ENCODE data around the gene FAHD2B. TPM values are rescaled to one million over a fixed set of nuclear protein-coding genes. Genes with fewer than 3 reads are reported as not detected.
"Not testable (repeated sequence)": the region's sequence is repeated elsewhere in the genome, so short reads cannot be mapped to it uniquely, and the experiment has no call there.

The FAHD2B gene
- total and polyA plus RNA-seq, 12 donors: 11.9 to 42.4 (median 30.4) TPM

DNA sequence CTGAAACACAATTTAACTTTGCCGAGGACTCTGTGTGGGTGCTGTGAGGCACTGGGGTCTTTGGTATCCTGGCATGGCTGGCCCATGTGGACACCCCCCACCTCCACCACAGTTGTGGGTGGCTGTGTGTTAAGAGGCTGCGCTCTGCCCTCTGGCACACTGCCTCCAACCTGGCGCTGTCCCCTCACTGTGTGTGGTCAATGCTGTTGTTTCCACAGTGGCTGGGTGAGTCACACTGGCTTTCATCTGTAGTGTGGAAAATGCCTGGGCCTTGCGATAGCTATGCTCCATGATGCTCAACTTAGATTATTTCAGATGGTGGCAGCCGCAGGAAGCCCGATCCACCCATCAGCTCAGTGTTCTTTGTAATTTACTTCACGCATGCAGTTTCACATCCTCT is 9.6 kb downstream of the FAHD2B start:
- WGBS, 2 donors: 94 to 100% methylated on average over 2 of the region's 7 CpGs
- H3K27ac ChIP-seq; H3K27me3 ChIP-seq; H3K36me3 ChIP-seq; H3K4me3 ChIP-seq; H3K4me1 ChIP-seq; H3K9me3 ChIP-seq; intact Hi-C loops (cut with DNase I); DNase-seq: not testable (repeated sequence)
- peak in 3 of 8 donors; percentile 28 to 42 (median 37) for ATAC-seq

DNA sequence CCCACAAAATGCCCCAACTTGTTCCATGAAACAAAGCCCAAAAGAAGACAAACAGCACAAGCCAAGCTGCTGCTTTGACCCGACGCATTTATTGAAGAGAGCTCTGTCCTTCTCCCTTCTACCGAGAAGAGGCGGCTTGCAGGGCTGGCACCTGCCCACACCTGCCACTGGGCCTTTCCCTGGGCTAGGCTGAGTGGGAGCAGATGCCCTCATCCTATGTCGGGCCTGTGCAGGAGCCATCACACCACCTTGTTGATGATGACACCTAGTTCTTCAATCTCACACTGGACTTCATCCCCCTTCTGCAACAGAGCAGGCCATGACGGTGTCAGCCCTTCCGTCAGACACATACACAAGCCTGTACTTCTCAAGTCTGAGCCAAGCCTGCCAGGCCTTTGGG is 11.2 kb downstream of the FAHD2B start:
- H3K4me3 ChIP-seq; H3K36me3 ChIP-seq; H3K27me3 ChIP-seq; DNase-seq; ATAC-seq; H3K4me1 ChIP-seq; H3K9me3 ChIP-seq; H3K27ac ChIP-seq; intact Hi-C loops (cut with DNase I): not testable (repeated sequence)
- WGBS, 2 donors: 95 to 96% methylated on average over 7 of the region's 7 CpGs

DNA sequence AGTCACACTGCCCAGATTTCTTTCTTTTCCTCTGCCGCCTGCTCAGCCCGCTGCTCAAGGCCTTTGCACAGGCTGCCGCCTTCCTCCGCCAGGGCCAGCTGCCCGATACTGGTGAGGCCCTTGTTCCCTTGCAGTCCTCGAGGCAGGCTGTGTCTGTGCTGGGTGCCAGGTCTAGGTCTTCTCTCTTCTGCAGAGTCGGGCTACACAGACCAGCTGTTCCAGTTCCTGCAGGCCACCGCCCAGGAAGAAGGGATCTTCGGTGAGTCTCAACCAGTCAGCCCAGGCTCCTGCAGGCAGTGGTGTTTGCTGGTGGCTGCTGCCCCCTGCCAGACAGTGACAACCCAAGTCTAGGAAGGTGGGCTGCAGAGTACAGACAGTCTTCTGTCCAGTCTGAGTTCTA is 12.5 kb downstream of the FAHD2B start:
- DNase-seq; H3K4me3 ChIP-seq; H3K27me3 ChIP-seq; H3K36me3 ChIP-seq; H3K27ac ChIP-seq; H3K4me1 ChIP-seq; H3K9me3 ChIP-seq; intact Hi-C loops (cut with DNase I): not testable (repeated sequence)
- ATAC-seq: peak in 3 of 8 donors; percentile 21 to 27 (median 26)
- WGBS, 2 donors: 38 to 63% methylated on average over 3 to 4 of the region's 9 CpGs

DNA sequence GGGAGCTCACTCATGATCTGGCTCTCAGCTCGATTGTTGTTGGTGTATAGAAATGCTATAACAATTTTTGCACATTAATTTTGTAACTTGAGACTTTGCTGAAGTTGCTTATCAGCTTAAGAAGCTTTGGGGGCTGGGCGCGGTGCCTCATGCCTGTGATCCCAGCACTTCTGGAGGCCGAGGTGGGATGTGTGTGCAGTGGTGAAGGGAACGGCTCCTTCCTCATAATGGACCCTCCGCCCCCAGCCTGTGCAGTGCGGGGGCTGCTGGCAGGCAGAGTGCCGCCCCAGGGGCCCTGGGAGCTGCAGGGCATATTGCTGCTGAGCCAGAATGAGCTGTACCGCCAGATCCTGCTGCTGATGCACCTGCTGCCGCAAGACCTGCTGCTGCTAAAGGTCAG is 13.8 kb downstream of the FAHD2B start:
- H3K4me3 ChIP-seq; H3K4me1 ChIP-seq; H3K27ac ChIP-seq; ATAC-seq; intact Hi-C loops (cut with DNase I); H3K27me3 ChIP-seq; H3K9me3 ChIP-seq; H3K36me3 ChIP-seq; DNase-seq: not testable (repeated sequence)
- 83 to 84% methylated on average over 6 to 7 of the region's 10 CpGs for WGBS, 2 donors

DNA sequence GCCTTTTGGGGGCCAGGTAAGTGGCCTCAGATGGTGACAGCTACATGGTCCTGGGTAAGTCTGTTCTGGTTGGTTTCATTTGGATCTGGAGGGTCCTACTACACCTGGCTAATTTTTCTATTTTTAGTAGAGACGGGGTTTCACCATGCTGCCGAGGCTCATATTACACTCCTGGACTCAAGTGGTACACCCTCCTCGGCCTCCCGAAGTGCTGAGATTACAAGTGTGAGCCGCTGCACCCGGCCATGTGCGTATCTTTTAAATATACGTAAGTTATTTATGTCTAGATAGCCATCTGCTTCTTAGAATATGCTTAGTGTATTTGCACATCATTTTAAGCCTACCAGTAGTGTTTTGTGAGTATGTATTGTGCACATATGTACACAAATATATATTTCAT is 17.5 kb downstream of the FAHD2B start:
- H3K27me3 ChIP-seq; H3K27ac ChIP-seq; intact Hi-C loops (cut with DNase I); H3K4me3 ChIP-seq; ATAC-seq; H3K36me3 ChIP-seq; DNase-seq; H3K9me3 ChIP-seq; H3K4me1 ChIP-seq: not testable (repeated sequence)
- 58 to 68% methylated on average over 8 of the region's 8 CpGs for WGBS, 2 donors

DNA sequence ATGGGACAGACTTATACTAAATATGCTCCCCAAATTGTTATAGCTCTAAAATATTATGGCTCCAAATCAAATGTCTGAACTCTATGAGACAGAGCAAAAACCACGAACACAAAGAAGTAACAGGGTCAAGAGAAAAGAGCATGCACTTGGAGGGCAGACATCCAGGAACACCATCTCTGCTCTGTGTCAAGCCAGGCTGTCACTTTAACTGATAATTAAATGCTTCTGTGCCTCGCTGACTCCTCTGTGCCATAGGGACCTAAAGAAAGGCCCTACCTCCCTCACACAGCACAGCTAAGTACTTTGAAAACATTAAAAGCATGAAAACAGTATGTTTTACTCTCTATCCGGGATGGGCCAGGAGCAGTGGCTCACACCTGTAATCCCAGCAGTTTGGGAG is 23.8 kb downstream of the FAHD2B start:
- H3K9me3 ChIP-seq: peaks cover 0 to 14% (median 0%) of the 10 kb centered on the region in 11 donors
- WGBS, 2 donors: 25 to 38% methylated on average over 2 to 3 of the region's 3 CpGs

DNA sequence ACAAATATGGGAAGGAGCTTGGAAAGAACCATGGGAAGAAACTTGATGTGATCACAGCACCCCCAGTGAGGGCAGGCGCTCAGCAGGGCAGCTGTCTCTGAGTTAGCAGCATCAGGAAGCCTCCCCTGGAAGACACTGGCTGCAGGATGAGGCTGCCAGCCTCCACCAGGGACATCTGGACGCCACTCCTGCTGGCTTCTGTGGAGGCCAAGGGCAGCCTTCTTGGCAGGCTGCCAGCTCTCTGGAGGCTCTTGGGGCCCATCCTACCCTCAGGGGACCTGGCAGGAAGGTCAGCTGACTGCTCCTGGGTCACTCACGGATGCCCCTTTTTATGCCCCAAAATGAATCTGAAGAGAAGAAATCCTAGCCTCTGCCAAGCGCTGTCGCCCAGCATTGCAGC is 26.0 kb downstream of the FAHD2B start:
- DNase-seq; intact Hi-C loops (cut with DNase I); H3K36me3 ChIP-seq; H3K4me1 ChIP-seq; H3K9me3 ChIP-seq; H3K4me3 ChIP-seq; H3K27ac ChIP-seq; ATAC-seq: not testable (repeated sequence)
- WGBS, 2 donors: 67 to 78% methylated on average over 4 of the region's 5 CpGs
- peaks cover 0 to 11% (median 6%) of the 10 kb centered on the region in 7 donors for H3K27me3 ChIP-seq

More for the DNA sequence above, 23.8 kb downstream of the FAHD2B start:
- H3K4me1 ChIP-seq; H3K36me3 ChIP-seq; H3K27ac ChIP-seq; H3K4me3 ChIP-seq; H3K27me3 ChIP-seq; intact Hi-C loops (cut with DNase I); DNase-seq: not testable (repeated sequence)
- ATAC-seq: peak in 5 of 8 donors; percentile 63 to 77 (median 68)

GRCh38 chr2:97068074-97068473 is 26.6 kb downstream of the FAHD2B start:
- peak in 2 of 8 donors; percentile 28 to 62 for ATAC-seq
- WGBS, 2 donors: 83% methylated on average over 1 of the region's 1 CpG
- no peak for TF ChIP-seq CTCF (IDR thresholded peaks at IDR 0.05)

More at GRCh38 chr2:97068074-97068473, 26.6 kb downstream of the FAHD2B start:
- Histone ChIP-seq H3K9me3 (peaks cover 0 to 10% (median 0%) of the 10 kb centered on the region in 11 donors), H3K27ac (no peak overlapping the region), H3K4me3 (no peak overlapping the region), H3K4me1 (no peaks in the 10 kb centered on the region), H3K36me3 (no peaks in the 10 kb centered on the region), H3K27me3 (peaks cover 0 to 11% (median 6%) of the 10 kb centered on the region in 7 donors)
- intact Hi-C loops (cut with DNase I): no loop called here
- DNase-seq: no peak

All from heart right ventricle (tissue), 16 donors.